Panc1 (cell line): ENCODE measurements around the gene TRRAP.

ENCODE experiments used
- POLR2AphosphoS5 ChIP-seq: IDR thresholded peaks from 2 replicates; pipeline ENCODE4 v1.6.1; 2012; ENCODE audit warnings: mild to moderate bottlenecking, low read depth, low read length, moderate library complexity
- REST ChIP-seq, 2 experiments: IDR thresholded peaks; 2 replicates each; pipeline ENCODE4 v1.6.1; 2011 to 2012; ENCODE audit warnings: low read depth in 2 of 2, control low read depth in 1 of 2, low read length in 1 of 2, mild to moderate bottlenecking in 1 of 2, moderate library complexity in 1 of 2; ENCODE audit not compliant: insufficient read depth in 1 of 2
- SIN3A ChIP-seq: IDR thresholded peaks from 2 replicates; pipeline ENCODE4 v1.6.1; 2012; ENCODE audit warnings: low read depth, mild to moderate bottlenecking, low read length, moderate library complexity, borderline replicate concordance; ENCODE audit not compliant: insufficient read depth
- TF ChIP-seq, protein P1 (sequence below): fragments of 450-650 bp; IDR thresholded peaks from 2 replicates; pipeline ENCODE4 v1.5.1; 2017; ENCODE audit warnings: mild to moderate bottlenecking

GRCh38 chr7:99028261-99028973 lies 150.1 kb downstream of the TRRAP start:
- TF ChIP-seq, protein P1, sequence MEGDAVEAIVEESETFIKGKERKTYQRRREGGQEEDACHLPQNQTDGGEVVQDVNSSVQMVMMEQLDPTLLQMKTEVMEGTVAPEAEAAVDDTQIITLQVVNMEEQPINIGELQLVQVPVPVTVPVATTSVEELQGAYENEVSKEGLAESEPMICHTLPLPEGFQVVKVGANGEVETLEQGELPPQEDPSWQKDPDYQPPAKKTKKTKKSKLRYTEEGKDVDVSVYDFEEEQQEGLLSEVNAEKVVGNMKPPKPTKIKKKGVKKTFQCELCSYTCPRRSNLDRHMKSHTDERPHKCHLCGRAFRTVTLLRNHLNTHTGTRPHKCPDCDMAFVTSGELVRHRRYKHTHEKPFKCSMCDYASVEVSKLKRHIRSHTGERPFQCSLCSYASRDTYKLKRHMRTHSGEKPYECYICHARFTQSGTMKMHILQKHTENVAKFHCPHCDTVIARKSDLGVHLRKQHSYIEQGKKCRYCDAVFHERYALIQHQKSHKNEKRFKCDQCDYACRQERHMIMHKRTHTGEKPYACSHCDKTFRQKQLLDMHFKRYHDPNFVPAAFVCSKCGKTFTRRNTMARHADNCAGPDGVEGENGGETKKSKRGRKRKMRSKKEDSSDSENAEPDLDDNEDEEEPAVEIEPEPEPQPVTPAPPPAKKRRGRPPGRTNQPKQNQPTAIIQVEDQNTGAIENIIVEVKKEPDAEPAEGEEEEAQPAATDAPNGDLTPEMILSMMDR, result no peak
- TF ChIP-seq REST (IDR thresholded peaks at IDR 0.05; ENCODE audit: insufficient read depth in 1 of 2, low read depth in 2 of 2, low read length in 1 of 2) (no peak), SIN3A (no peak), POLR2AphosphoS5 (no peak; the same call in 1 of the 2 replicates)
